HG03558 (cell line): ENCODE measurements around the gene RCOR1.
"Not testable (repeated sequence)": the region's sequence is repeated elsewhere in the genome, so short reads cannot be mapped to it uniquely, and the experiment has no call there.

ENCODE experiments used
- ATAC-seq: cut with Tn5 transposase; IDR thresholded peaks from one replicate; pipeline ENCODE4 v1.9.1; 2021; ENCODE audit warnings: moderate number of reproducible peaks; ENCODE audit not compliant: unreplicated experiment; ENCODE audit errors: extremely low read depth

Gene RCOR1

DNA sequence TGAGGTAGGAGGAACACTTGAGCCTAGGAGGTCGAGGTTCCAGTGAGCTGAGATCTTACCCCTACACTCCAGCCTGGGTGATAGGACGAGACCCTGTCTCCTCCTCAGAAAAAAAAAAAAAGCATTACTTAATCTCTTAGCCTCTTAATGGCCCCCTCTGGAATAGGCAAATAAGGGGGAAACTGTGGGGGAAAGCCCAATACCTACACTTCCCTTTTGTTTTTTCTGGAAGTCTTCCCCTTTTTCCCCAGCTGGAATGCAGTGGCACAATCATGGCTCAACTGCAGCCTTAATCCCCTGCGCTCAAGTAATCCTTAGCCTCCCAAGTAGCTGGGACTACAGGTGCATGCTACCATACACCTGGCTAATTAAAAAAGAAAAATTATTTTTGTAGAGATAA, 32.2 kb downstream of the RCOR1 start:
- ATAC-seq: no peak

GRCh38 chr14:102625564-102626296, 33.3 kb downstream of the RCOR1 start:
- ATAC-seq: no peak

- no peak for ATAC-seq
Observed at GRCh38 chr14:102626530-102626929, 34.1 kb downstream of the RCOR1 start.

GRCh38 chr14:102629011-102629444, 36.6 kb downstream of the RCOR1 start:
- ATAC-seq: no peak

DNA sequence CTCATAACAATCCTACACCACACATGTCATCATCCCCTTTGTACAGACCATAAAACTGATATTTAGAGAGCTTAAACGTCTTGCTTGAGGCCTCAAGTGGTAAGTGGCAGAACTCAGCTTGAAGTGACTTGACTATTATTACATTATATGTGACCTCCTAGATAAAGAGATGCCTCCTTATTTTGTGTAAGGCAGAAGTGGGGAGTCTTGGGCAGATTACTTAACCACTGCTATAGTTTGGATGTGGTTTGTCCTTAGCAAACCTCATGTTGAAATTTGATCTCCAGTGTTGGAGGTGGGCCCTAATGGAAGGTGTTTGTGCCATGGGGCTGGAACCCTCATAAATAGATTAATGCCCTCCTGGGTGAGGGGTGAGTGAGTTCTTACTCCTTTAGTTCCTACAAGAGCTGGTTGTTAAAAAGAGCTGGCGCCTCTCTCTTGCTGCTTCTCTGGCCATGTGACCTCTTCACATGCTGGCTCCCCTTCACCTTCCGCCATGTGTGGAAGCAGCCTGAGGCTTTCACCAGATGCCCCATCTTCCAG, 37.4 kb downstream of the RCOR1 start:
- ATAC-seq: no peak

GRCh38 chr14:102630405-102630804, 38.0 kb downstream of the RCOR1 start:
- ATAC-seq: no peak

DNA sequence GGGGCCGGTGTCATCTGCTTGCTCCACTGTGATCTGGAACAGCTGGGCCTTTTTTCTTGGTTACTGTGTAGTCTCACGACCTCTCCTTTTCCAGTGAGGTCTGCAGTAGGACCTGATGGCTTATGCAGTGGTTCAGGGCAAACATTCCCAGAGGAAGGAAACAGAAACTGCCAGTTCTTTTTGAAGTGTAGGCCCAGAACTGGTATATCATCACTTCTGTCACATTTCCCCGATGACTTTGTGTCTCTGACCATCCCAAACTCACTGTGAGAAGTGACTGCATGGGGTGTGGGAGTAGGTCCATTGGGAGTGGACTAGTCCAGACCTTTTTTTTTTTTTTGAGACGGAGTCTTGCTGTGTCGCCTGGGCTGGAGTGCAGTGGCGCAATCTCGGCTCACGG, 38.4 kb downstream of the RCOR1 start:
- no peak for ATAC-seq

- ATAC-seq: no peak
Observed at GRCh38 chr14:102633906-102634595, 41.6 kb downstream of the RCOR1 start.

GRCh38 chr14:102639611-102640010, 47.2 kb downstream of the RCOR1 start:
- not testable (repeated sequence) for ATAC-seq

GRCh38 chr14:102644523-102644922, 52.1 kb downstream of the RCOR1 start:
- ATAC-seq: no peak

DNA sequence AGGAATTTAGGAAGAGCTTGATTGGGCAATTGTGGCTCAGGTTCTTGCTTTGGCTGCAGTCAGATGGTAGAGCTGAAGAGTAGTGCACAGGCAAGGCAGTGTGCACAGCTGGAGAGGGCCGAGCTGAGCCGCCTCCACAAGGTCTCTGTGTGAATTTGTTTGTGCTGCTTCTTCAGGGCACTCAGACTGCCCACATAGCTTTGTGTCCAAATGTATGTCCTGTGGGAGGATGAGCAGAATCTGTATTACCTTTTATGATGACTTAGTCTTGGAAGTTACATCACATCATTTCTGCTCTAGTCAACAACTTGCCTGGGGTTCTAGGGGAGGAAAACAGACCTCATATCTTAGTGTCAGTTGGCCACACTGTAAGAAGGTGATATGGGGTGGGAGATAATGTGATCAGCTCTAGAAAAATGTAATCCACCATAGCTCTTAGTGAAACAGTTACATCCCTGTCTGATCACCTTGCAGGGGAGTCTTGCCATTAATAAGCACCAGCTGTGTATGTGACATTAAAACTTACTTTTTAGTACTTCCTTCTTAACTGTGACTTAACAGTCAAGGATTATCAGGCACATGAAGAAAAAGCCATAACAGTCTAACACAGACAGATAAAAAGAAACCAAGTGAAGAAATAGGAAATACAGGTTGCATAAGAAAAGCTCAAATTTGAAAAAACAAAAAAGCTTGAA, 53.4 kb downstream of the RCOR1 start:
- no peak for ATAC-seq

- no peak for ATAC-seq
Observed at GRCh38 chr14:102646615-102647014, 54.2 kb downstream of the RCOR1 start.

- ATAC-seq: no peak
Observed at GRCh38 chr14:102652194-102652593, 59.7 kb downstream of the RCOR1 start.

- ATAC-seq: no peak
Observed at GRCh38 chr14:102654298-102654697, 61.8 kb downstream of the RCOR1 start.

GRCh38 chr14:102655137-102655536, 62.7 kb downstream of the RCOR1 start:
- no peak for ATAC-seq

- no peak for ATAC-seq
Observed at GRCh38 chr14:102659797-102660196, 67.3 kb downstream of the RCOR1 start.

- no peak for ATAC-seq
Observed at GRCh38 chr14:102661614-102662013, 69.2 kb downstream of the RCOR1 start.

GRCh38 chr14:102662636-102663430, 70.4 kb downstream of the RCOR1 start:
- no peak for ATAC-seq

- no peak for ATAC-seq
Observed at GRCh38 chr14:102663440-102663839, 71.0 kb downstream of the RCOR1 start.

- no peak for ATAC-seq
Observed at GRCh38 chr14:102665621-102666020, 73.2 kb downstream of the RCOR1 start.
